Ovary (tissue), 9 donors: ENCODE results near the gene FPR1. TPM values are rescaled to one million over a fixed set of nuclear protein-coding genes. Genes with fewer than 3 reads are reported as not detected.

Source experiments
- DNase-seq, 5 donors: peaks; one replicate each; pipeline ENCODE4 v3.0.0-alpha.2; 2019 to 2020
- H3K27ac ChIP-seq, 2 donors: fragments of 200-600 bp; one replicate each; pipeline versions ENCODE4 v1.5.1 to v1.8.0; 2019 to 2022
- H3K27me3 ChIP-seq: fragments of 200-600 bp; one replicate; pipeline ENCODE4 v1.8.0; 2022
- H3K36me3 ChIP-seq: fragments of 200-600 bp; sonication (generic); one replicate; pipeline ENCODE4 v1.5.1; 2019
- H3K4me1 ChIP-seq: one replicate; pipeline ENCODE4 v1.8.1; 2013; ENCODE audit warnings: mild to moderate bottlenecking, moderate library complexity; ENCODE audit not compliant: insufficient read depth
- H3K4me3 ChIP-seq: fragments of 200-600 bp; sonication (generic); one replicate; pipeline ENCODE4 v1.5.1; 2017
- H3K9me3 ChIP-seq, 2 donors: fragments of 200-600 bp in 1 of 2; sonication (generic) in 1 of 2; one replicate each; pipeline versions ENCODE4 v1.5.1 to v1.8.1; 2013 to 2019; ENCODE audit warnings: mild to moderate bottlenecking in 1 of 2, moderate library complexity in 1 of 2
- EP300 ChIP-seq: sonication (generic); formaldehyde crosslinking; IDR thresholded peaks from one replicate; pipeline ENCODE4 v1.6.1; 2017; ENCODE audit warnings: antibody characterized with exemption
- POLR2A ChIP-seq: fragments of 450-650 bp; IDR thresholded peaks from one replicate; pipeline ENCODE4 v1.6.1; 2017; ENCODE audit warnings: antibody characterized with exemption, mild to moderate bottlenecking, moderate library complexity
- WGBS, 3 donors: extraction: QIAGEN DNeasy Blood & Tissue Kit in 1 of 3; methylation state at CpG; one replicate each; pipeline versions ENCODE4 v1.1.5 to v1.1.7; 2013 to 2017; 5-methylcytosine and 5-hydroxymethylcytosine counted together
- intact Hi-C, 4 donors: fragments of 100-400 bp; cut with DNase I; formaldehyde crosslinking; loops; one replicate each; pipeline versions ENCODE4 v1.11.0 to v1.15.1; 2022 to 2023
- polyA plus RNA-seq, 2 donors: library from polyadenylated mRNA; stranded (reverse); fragments of 200-250 nt in 1 of 2; fragments of 350-450 nt in 1 of 2; fragmentation: Illumina TruSeq in 1 of 2; extraction: RNeasy Lipid Tissue Mini Kit (QIAGEN cat#74804) in 1 of 2; gene quantifications; one replicate each; pipeline ENCODE4 v1.2.3, GENCODE V29; 2013 to 2014
- total RNA-seq, 7 donors: library from RNA; depleted of rRNA in 2 of 7; stranded (reverse); fragments of >200 nt in 2 of 7; fragmentation: NEBNext Ultra II Directional in 3 of 7; extraction: Animal tissue kit (Norgen Biotek cat#: 25700) in 3 of 7; gene quantifications; one replicate each; pipeline versions ENCODE4 v1.1.0 to v1.2.4, GENCODE V29; 2016 to 2023
- TF ChIP-seq, protein P1 (sequence below), 3 donors: fragments of 450-650 bp in 2 of 3; fragments of 200-600 bp in 1 of 3; IDR thresholded peaks; one replicate each; pipeline versions ENCODE4 v1.5.1 to v1.8.0; 2016 to 2022; ENCODE audit warnings: antibody characterized with exemption in 3 of 3, mild to moderate bottlenecking in 1 of 3
- donor health status: DM: no; HTN: no; CAD: no; lungs with moderate emphysema.
- donor health status: DM: no; HTN: no; CAD: no.
- donor health status: Bipolar disorder and iron deficiency.
- donor health status: DM: yes; HTN: yes; CAD: no.
- donor health status: DM: no; HTN: no; CAD: no.
- donor health status: DM: yes; HTN: yes; CAD: no.

Gene FPR1
- total and polyA plus RNA-seq, 9 donors = 1.1 to 18.2 (median 3.6) TPM

GRCh38 chr19:51698296-51698695, 53.4 kb downstream of the FPR1 start:
- Histone ChIP-seq H3K4me3 (no peak overlapping the region), H3K4me1 (peaks cover 4% of the 10 kb centered on the region), H3K27me3 (no peaks in the 10 kb centered on the region), H3K9me3 (no peaks in the 10 kb centered on the region), H3K36me3 (no peaks in the 10 kb centered on the region), H3K27ac (no peak overlapping the region)
- DNase-seq = no peak
- intact Hi-C loops = loop anchor here in 1 of 4 donors (5.0 kb wide), 1 partner anchor 74 kb away; no protein-coding TSS in a partner anchor
- 90 to 95% (median 93%) methylated on average over 5 of the region's 5 CpGs for WGBS, 3 donors
- TF ChIP-seq POLR2A (no peak), EP300 (no peak)
- TF ChIP-seq, protein P1, sequence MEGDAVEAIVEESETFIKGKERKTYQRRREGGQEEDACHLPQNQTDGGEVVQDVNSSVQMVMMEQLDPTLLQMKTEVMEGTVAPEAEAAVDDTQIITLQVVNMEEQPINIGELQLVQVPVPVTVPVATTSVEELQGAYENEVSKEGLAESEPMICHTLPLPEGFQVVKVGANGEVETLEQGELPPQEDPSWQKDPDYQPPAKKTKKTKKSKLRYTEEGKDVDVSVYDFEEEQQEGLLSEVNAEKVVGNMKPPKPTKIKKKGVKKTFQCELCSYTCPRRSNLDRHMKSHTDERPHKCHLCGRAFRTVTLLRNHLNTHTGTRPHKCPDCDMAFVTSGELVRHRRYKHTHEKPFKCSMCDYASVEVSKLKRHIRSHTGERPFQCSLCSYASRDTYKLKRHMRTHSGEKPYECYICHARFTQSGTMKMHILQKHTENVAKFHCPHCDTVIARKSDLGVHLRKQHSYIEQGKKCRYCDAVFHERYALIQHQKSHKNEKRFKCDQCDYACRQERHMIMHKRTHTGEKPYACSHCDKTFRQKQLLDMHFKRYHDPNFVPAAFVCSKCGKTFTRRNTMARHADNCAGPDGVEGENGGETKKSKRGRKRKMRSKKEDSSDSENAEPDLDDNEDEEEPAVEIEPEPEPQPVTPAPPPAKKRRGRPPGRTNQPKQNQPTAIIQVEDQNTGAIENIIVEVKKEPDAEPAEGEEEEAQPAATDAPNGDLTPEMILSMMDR (IDR thresholded peaks at IDR 0.05) = no peak

GRCh38 chr19:51697169-51697776, 54.4 kb downstream of the FPR1 start:
- H3K27me3 ChIP-seq = no peaks in the 10 kb centered on the region
- intact Hi-C loops = loop anchor here in 1 of 4 donors (5.0 kb wide), 1 partner anchor 75 kb away; no protein-coding TSS in a partner anchor
- H3K9me3 ChIP-seq = no peaks in the 10 kb centered on the region
- no peaks in the 10 kb centered on the region for H3K4me1 ChIP-seq
- no peak overlapping the region for H3K4me3 ChIP-seq
- TF ChIP-seq EP300 = no peak
- no peak for TF ChIP-seq POLR2A
- TF ChIP-seq, protein P1 (IDR thresholded peaks at IDR 0.05) = no peak
- WGBS, 3 donors = 77 to 84% (median 81%) methylated on average over 9 of the region's 9 CpGs
- no peak for DNase-seq
- no peak overlapping the region for H3K27ac ChIP-seq
- no peaks in the 10 kb centered on the region for H3K36me3 ChIP-seq

DNA sequence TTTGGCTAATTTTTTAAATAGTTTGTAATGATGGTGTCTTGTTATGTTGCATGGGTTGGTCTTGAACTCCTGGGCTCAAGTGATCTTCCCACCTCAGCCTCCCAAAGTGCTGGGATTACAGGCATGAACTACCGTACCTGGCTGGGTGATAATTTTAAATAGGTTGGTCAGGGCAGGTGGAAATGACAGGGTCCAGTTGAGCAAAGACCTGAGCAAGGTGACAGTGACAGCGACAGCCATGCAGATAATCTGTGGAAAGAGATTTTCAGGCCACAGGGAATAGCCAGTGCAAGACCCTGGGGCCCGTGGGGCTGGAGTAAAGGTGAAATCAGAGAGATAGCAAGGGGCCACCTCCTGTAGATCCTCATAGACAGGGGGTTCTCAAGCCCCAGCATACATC, 55.1 kb downstream of the FPR1 start:
- TF ChIP-seq POLR2A (no peak), EP300 (no peak)
- TF ChIP-seq, protein P1 (IDR thresholded peaks at IDR 0.05) = no peak
- DNase-seq = no peak
- intact Hi-C loops = loop anchor here in 1 of 4 donors (5.0 kb wide), 1 partner anchor 76 kb away; no protein-coding TSS in a partner anchor
- no peak overlapping the region for H3K4me3 ChIP-seq
- H3K27ac ChIP-seq = no peak overlapping the region
- no peaks in the 10 kb centered on the region for H3K36me3 ChIP-seq
- WGBS, 3 donors = 80 to 87% (median 80%) methylated on average over 3 of the region's 3 CpGs
- no peaks in the 10 kb centered on the region for H3K27me3 ChIP-seq
- H3K4me1 ChIP-seq = peaks cover 2% of the 10 kb centered on the region
- H3K9me3 ChIP-seq = no peaks in the 10 kb centered on the region

Other genes with a start within 250 kb of the FPR1 start
- under 1 TPM in 2 of 7 donors, not detected in 5; 0.40 to 0.45 TPM for gene SIGLEC6, start 220.2 kb downstream of the FPR1 start, total RNA-seq
- under 1 TPM; 0.19 to 0.67 TPM for gene SIGLEC6, start 220.2 kb downstream of the FPR1 start, polyA plus RNA-seq
- gene ZNF175, start 180.6 kb downstream of the FPR1 start, total RNA-seq = 10 to 100 TPM in 5 of 7 donors, 1 to 10 TPM in 2; 4.3 to 17.3 (median 13.1) TPM
- 10 to 100 TPM in 1 of 2 donors, 1 to 10 TPM in 1; 5.4 to 12.3 TPM for gene ZNF175, start 180.6 kb downstream of the FPR1 start, polyA plus RNA-seq
- gene SIGLEC5, start 121.5 kb downstream of the FPR1 start, total RNA-seq = under 1 TPM in 4 of 7 donors, not detected in 3; 0.13 to 0.69 (median 0.56) TPM
- gene SIGLEC5, start 121.5 kb downstream of the FPR1 start, polyA plus RNA-seq = under 1 TPM in 1 of 2 donors, not detected in 1; 0.13 TPM
- 1 to 10 TPM in 3 of 7 donors, under 1 TPM in 3, not detected in 1; 0.11 to 4.1 (median 1.0) TPM for gene SIGLEC14, start 105.1 kb downstream of the FPR1 start, total RNA-seq
- gene SIGLEC14, start 105.1 kb downstream of the FPR1 start, polyA plus RNA-seq = under 1 TPM in 1 of 2 donors, not detected in 1; 0.27 TPM
- gene SPACA6, start 58.5 kb downstream of the FPR1 start, total RNA-seq = 10 to 100 TPM; 30.3 to 93.2 (median 50.3) TPM
- gene SPACA6, start 58.5 kb downstream of the FPR1 start, polyA plus RNA-seq = 10 to 100 TPM in 1 of 2 donors, 1 to 10 TPM in 1; 6.4 to 27.4 TPM
- 100 to 1,000 TPM in 1 of 7 donors, 10 to 100 TPM in 3, 1 to 10 TPM in 3; 1.8 to 385 (median 15.3) TPM for gene HAS1, start 27.9 kb downstream of the FPR1 start, total RNA-seq
- 1 to 10 TPM; 1.0 to 7.5 TPM for gene HAS1, start 27.9 kb downstream of the FPR1 start, polyA plus RNA-seq
- 1 to 10 TPM in 3 of 7 donors, under 1 TPM in 4; 0.23 to 2.4 (median 0.95) TPM for gene FPR2, start 9.3 kb upstream of the FPR1 start, total RNA-seq
- 1 to 10 TPM in 1 of 2 donors, under 1 TPM in 1; 0.21 to 1.1 TPM for gene FPR2, start 9.3 kb upstream of the FPR1 start, polyA plus RNA-seq
- gene FPR3, start 43.3 kb upstream of the FPR1 start, total RNA-seq = 1 to 10 TPM; 1.5 to 4.5 (median 3.5) TPM
- gene FPR3, start 43.3 kb upstream of the FPR1 start, polyA plus RNA-seq = 10 to 100 TPM in 1 of 2 donors, 1 to 10 TPM in 1; 1.9 to 20.5 TPM
- gene ZNF577, start 136.1 kb upstream of the FPR1 start, total RNA-seq = 10 to 100 TPM; 18.2 to 33.1 (median 30.0) TPM
- 10 to 100 TPM; 38.9 to 40.6 TPM for gene ZNF577, start 136.1 kb upstream of the FPR1 start, polyA plus RNA-seq
- gene ZNF649, start 153.1 kb upstream of the FPR1 start, total RNA-seq = 10 to 100 TPM in 6 of 7 donors, 1 to 10 TPM in 1; 9.4 to 22.4 (median 21.2) TPM
- 10 to 100 TPM; 13.2 to 15.5 TPM for gene ZNF649, start 153.1 kb upstream of the FPR1 start, polyA plus RNA-seq
- gene ZNF613, start 175.6 kb upstream of the FPR1 start, total RNA-seq = 1 to 10 TPM; 5.1 to 8.0 (median 5.9) TPM
- gene ZNF613, start 175.6 kb upstream of the FPR1 start, polyA plus RNA-seq = 1 to 10 TPM; 4.9 to 7.0 TPM
- 10 to 100 TPM in 6 of 7 donors, 1 to 10 TPM in 1; 9.2 to 16.6 (median 13.9) TPM for gene ZNF350, start 235.0 kb upstream of the FPR1 start, total RNA-seq
- 10 to 100 TPM; 10.4 to 16.6 TPM for gene ZNF350, start 235.0 kb upstream of the FPR1 start, polyA plus RNA-seq